HG03135 (cell line): ENCODE results near the gene SIGLEC11.
"Not testable (repeated sequence)": the region's sequence is repeated elsewhere in the genome, so short reads cannot be mapped to it uniquely, and the experiment has no call there.

Source experiments
- ATAC-seq: cut with Tn5 transposase; IDR thresholded peaks from one replicate; pipeline ENCODE4 v1.9.1; 2021; ENCODE audit warnings: mild to moderate bottlenecking, moderate library complexity; ENCODE audit not compliant: unreplicated experiment

SIGLEC11 gene

DNA sequence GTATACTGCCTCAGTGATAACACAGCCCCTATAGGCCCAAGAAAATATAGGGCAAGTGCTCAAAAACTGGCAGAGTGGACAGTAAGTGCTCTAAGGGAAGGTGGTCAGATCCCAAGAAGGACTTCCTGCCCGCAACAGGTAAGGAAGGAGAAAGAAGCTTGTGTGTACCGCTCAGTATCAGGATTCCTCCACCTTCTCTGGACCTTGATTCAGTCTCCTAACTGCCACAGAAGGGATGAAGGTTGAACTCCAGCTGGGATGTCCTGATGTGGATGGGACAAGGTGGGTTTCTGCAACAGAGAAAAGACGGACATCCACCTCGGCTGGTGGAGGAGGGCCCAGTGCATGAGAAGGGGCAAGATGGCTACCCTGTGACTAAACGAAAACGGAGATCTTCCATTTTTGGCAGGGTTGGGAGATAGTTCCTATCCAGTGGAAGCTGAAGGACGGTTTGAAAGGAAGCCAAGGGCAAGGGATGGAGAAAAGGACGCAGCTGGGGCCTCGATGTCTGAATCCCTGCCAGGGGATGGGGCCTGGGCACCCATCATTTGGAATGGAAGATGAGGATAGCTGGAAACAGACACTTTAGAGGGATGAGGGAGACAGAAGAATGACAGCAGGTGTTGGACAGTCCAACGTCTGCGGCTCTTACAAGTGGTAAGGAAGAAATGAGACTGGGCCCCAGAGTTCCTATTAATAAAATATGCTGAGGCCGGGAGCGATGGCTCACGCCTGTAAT, 33.3 kb downstream of the SIGLEC11 start:
- ATAC-seq: no peak

GRCh38 chr19:49926515-49926914, 34.5 kb downstream of the SIGLEC11 start:
- ATAC-seq: no peak

GRCh38 chr19:49925486-49925885, 35.5 kb downstream of the SIGLEC11 start:
- ATAC-seq: no peak

DNA sequence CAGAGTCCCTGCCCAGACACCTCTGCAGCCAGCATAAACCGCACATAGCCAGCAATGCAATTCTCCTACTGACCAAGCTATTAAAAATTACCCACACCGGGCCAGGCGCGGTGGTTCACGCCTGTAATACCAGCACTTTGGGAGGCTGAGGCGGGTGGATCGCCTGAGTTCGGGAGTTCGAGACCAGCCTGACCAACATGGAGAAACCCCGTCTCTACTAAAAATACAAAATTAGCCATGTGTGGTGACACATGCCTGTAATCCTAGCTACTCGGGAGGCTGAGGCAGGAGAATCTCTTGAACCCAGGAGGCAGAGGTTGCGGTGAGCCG, 36.1 kb downstream of the SIGLEC11 start:
- ATAC-seq: not testable (repeated sequence)

- no peak for ATAC-seq
These were observed 36.7 kb downstream of the SIGLEC11 start for GRCh38 chr19:49924004-49924880.

GRCh38 chr19:49923055-49924003, 37.6 kb downstream of the SIGLEC11 start:
- ATAC-seq: no peak

DNA sequence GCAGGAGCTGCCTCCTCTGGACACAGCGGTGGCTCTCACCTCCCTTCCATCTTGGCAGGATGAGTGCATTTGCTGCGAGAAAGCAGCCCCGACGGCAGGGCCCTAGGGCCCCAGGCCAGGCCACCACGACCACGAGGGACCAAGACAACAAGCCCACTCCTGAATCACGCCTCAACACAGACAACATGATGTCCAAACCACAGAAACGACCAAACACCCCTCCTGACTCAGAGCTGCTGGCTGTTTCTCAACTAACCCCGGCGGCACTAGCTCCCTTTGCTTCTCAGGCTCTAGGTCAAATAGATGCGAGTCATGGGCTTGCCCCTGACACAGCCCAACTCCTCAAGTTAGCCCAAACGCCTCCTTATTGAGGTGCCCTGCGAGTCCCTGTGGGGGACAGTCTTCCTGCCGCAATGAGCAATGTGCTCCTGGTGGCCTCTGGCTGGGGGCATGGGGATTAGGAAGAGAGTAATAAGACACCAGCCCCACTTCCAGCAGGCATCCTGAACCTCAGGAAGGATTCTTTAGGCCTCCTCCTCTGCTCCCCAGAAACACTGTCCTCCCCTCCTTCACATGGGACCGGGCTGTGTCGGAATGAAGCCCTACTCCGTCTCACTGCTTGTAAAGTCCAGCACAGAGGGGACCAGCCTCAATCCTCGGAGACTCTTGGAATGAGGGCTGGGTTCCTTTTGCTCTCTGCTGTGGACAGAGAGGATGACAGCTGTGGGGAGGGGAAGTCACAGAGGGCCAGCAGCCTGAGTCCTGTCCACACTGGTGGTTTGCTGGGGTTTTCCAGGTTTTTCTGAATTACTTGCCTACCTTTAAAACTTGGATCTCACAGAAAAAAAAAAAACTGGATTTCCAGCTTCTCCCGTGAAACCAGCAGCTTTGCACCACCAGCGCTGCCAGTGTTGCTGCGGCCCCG, 38.8 kb downstream of the SIGLEC11 start:
- ATAC-seq: no peak

GRCh38 chr19:49920624-49921363, 40.2 kb downstream of the SIGLEC11 start:
- ATAC-seq: no peak

GRCh38 chr19:49918089-49918488, 42.9 kb downstream of the SIGLEC11 start:
- no peak for ATAC-seq

DNA sequence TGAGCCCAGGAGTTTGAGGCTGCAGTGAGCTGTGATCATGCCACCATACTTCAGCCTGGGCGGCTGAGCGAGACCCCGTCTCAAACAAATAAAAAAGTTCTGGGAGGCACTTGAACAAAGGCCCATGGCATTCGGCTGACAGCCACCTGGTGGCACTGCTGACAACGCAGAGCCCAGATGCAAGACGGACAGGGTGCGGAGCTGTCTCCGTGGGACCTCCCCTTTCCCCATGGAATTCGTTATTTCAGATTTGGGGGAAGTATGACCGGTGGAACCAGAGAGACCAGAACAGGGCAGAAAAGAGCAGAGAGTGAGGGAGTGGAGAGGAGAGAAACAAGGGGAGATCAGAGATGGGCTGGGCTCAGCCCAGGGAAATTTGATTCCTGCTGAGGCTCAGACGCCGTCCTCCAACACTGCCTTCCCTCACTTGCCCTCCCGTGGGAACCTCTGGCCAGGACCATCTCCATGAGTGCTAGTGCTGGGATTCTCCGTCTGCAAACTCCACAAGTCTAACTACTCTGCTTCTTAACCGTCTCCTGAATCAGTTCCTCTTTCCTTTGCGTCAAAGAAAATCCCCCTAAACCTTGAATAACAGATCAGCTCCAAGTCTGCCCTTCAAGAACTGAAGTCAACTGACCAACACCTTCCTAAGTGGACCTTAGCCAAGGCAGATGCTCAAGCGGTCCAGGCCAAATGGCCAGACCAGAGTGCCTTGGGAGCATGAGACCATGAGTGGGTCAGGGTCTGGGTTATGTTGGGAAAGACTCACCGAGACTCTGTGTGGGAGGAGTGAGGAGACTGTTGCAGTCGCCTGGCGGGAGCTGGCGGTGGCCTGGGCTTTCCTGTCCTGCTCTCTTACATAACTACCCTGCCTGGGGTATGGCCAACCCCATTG, 43.9 kb downstream of the SIGLEC11 start:
- no peak for ATAC-seq

DNA sequence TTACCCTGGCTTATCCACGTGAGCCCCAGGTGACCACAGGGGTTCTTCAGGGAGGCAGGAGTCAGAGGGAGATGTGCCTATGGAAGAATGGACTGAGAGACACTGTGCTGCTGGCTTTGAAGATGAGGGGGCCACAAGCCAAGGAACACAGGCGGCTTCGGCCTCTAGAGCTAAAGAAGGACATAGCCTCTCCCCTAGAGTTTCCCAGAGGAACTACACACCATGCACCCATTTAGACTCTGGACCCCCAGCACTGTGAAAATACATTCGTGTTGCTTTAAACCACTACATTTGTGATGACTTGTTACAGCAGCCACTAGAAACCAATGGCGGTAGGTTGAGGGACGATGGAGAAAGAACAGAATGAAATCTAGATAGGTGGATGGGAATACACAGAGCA, 45.7 kb downstream of the SIGLEC11 start:
- ATAC-seq: no peak

DNA sequence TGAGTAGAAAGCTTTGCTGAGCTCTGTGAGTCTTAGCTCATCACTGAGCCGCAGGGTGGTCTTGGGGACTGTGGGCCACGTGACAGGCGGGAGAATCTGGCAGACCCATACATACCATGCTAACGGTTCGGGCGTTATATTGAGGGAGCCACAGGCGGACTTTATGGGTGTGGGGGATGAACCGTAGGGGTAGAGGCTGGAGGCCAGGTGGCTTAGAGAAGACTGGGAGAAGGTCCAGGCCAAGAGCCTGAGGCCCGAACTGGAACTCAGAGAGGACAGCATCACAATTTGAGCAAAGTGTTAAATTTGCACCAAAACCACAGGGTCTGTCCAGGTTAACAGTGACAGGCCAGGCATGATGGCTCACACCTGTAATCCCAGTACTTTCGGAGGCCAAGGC, 47.3 kb downstream of the SIGLEC11 start:
- no peak for ATAC-seq

GRCh38 chr19:49912965-49913685, 47.8 kb downstream of the SIGLEC11 start:
- no peak for ATAC-seq

DNA sequence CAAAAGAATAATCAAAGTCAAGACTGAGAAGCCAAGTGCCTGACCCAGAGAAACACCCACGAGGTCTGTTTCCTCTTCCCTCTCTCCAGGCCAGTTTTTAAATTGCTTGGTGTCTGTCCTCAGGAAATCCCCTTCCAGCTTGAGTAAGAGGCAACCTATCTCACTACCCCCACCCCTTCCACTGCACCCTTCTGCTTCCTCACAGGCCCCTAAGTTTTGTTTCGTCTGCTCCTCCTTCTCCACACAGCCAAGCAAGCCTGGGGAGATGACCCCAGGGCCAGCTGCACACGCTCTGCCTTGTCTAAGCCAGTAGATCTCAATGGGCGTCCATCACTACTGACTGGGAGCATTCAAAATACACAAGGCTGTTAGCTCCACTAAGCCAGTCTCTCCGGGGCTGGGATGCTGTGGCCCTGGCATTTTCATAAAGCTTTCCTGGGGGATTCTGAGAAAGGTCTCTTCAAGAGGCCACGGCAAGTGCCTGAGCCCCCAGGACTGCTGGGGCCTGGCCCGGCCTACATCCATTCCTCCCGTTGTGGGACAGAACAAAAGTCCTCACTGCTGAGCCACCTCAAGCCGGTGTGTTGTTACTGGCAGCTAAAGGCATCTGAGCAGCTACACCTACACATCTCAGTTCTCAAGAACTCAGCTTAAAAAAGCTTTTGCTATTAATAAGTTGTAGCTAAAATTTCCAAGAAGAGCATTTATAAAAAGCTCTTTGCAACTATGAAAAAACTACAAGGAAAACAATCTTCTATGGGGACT, 49.4 kb downstream of the SIGLEC11 start:
- no peak for ATAC-seq

- ATAC-seq: no peak
These were observed 50.8 kb downstream of the SIGLEC11 start for GRCh38 chr19:49910179-49910578.

GRCh38 chr19:49908480-49909420, 52.2 kb downstream of the SIGLEC11 start:
- no peak for ATAC-seq
